GM12878 (cell line): ENCODE results near the gene ATP6V0D1. TPM values are rescaled to one million over a fixed set of nuclear protein-coding genes. Genes with fewer than 3 reads are reported as not detected.

Experiments
- ATAC-seq: fragments of 200-7000 bp; cut with Tn5 transposase; 3 replicates; pipeline ENCODE4 v1.9.1; 2020; ENCODE audit warnings: mild to moderate bottlenecking, moderate library complexity
- BruUV-seq: library from RNA; stranded (reverse); fragments of 400-500 nt; replicated peaks from 2 replicates; lab custom pipeline; 2021; lab: Mats Ljungman, UMichigan
- CTCF ChIA-PET: fragments of 300-600 bp; sonication (Branson Sonifier 250); formaldehyde crosslinking; extraction: SDS; loops from one replicate; lab custom pipeline; 2021; ENCODE audit warnings: inconsistent platforms; lab: Yijun Ruan, JAX
- POLR2A ChIA-PET: fragments of 350-600 bp; formaldehyde crosslinking; extraction: SDS; loops from one replicate; lab custom pipeline; 2021; ENCODE audit warnings: inconsistent platforms; lab: Charles Lee
- RAD21 ChIA-PET: fragments of 300-600 bp; sonication (Branson Sonifier 250); formaldehyde crosslinking; loops from one replicate; lab custom pipeline; 2023; ENCODE audit warnings: antibody characterized with exemption; ENCODE audit not compliant: unreplicated experiment; lab: Charles Lee
- SMC1A ChIA-PET: fragments of 300-600 bp; sonication (Branson Sonifier 250); formaldehyde crosslinking; loops from one replicate; lab custom pipeline; 2023; ENCODE audit not compliant: unreplicated experiment, uncharacterized antibody; lab: Charles Lee
- DNase-seq: peaks from one replicate; pipeline ENCODE4 v3.0.0-alpha.2; 2011; ENCODE audit warnings: low read depth, low spot score
- FAIRE-seq: peaks from 3 replicates; lab custom pipeline; 2011; peaks lifted over from hg19 to GRCh38; lab: Jason Lieb, UNC
- H2AFZ ChIP-seq: 2 replicates; pipeline ENCODE4 v1.6.0; 2011; ENCODE audit warnings: low read depth, low read length, control low read depth; ENCODE audit not compliant: control insufficient read depth
- H3K27ac ChIP-seq: 2 replicates; pipeline ENCODE4 v1.5.1; 2011; ENCODE audit warnings: control low read depth; ENCODE audit not compliant: control insufficient read depth, insufficient read depth
- H3K27me3 ChIP-seq, 2 experiments: replicated peaks in 1 of 2; 2 replicates each; pipeline versions ENCODE4 v1.6.0 to v1.6.1; 2011; ENCODE audit warnings: low read length in 1 of 2; ENCODE audit not compliant: control insufficient read depth in 2 of 2, insufficient read depth in 2 of 2
- H3K36me3 ChIP-seq, 2 experiments: 2 replicates each; pipeline ENCODE4 v1.5.1; 2011; ENCODE audit warnings: low read length in 1 of 2; ENCODE audit not compliant: control insufficient read depth in 2 of 2, insufficient read depth in 2 of 2
- H3K4me1 ChIP-seq: 2 replicates; pipeline ENCODE4 v1.6.1; 2011; ENCODE audit warnings: mild to moderate bottlenecking, low read length, moderate library complexity, mixed read lengths; ENCODE audit not compliant: control insufficient read depth, insufficient read depth
- H3K4me2 ChIP-seq: 2 replicates; pipeline ENCODE4 v1.6.0; 2011; ENCODE audit warnings: control low read depth; ENCODE audit not compliant: control insufficient read depth, insufficient read depth
- H3K4me3 ChIP-seq: fragments of 200-600 bp; sonication (generic); 2 replicates; pipeline ENCODE4 v1.5.1; 2016
- H3K79me2 ChIP-seq: 2 replicates; pipeline ENCODE4 v1.6.0; 2011; ENCODE audit warnings: low read length; ENCODE audit not compliant: control insufficient read depth, insufficient read depth
- H3K9ac ChIP-seq: 2 replicates; pipeline ENCODE4 v1.8.0; 2011; ENCODE audit warnings: low read length, control low read depth, mixed read lengths; ENCODE audit not compliant: control insufficient read depth, insufficient read depth
- H3K9me3 ChIP-seq: replicated peaks from 3 replicates; pipeline ENCODE4 v1.5.1; 2011; ENCODE audit warnings: mild to moderate bottlenecking, low read length; ENCODE audit not compliant: control insufficient read depth, insufficient read depth
- H4K20me1 ChIP-seq: 2 replicates; pipeline ENCODE4 v1.6.0; 2011; ENCODE audit not compliant: control insufficient read depth, insufficient read depth
- CREB1 ChIP-seq: IDR thresholded peaks from 2 replicates; pipeline ENCODE4 v1.6.1; 2012; ENCODE audit warnings: low read depth, mild to moderate bottlenecking, inconsistent platforms
- GATAD2B ChIP-seq: fragments of 450-650 bp; conservative IDR thresholded peaks from 2 replicates; pipeline ENCODE4 v1.6.1; 2017; ENCODE audit warnings: low read depth, mild to moderate bottlenecking, moderate library complexity
- HSF1 ChIP-seq: fragments of 150-350 bp; IDR thresholded peaks from 2 replicates; pipeline ENCODE4 v1.6.1; 2014; ENCODE audit warnings: mild to moderate bottlenecking, low read depth, low read length
- IKZF1 ChIP-seq: fragments of 450-650 bp; conservative IDR thresholded peaks from 2 replicates; pipeline ENCODE4 v1.6.1; 2017; ENCODE audit warnings: antibody characterized with exemption, mild to moderate bottlenecking
- KLF5 ChIP-seq: fragments of 450-650 bp; IDR thresholded peaks from 2 replicates; pipeline ENCODE4 v1.6.1; 2014; ENCODE audit warnings: mild to moderate bottlenecking; ENCODE audit not compliant: partially characterized antibody
- NFXL1 ChIP-seq: fragments of 450-650 bp; IDR thresholded peaks from 2 replicates; pipeline ENCODE4 v1.6.1; 2017; ENCODE audit warnings: antibody characterized with exemption, mild to moderate bottlenecking, borderline replicate concordance
- NR2F1 ChIP-seq: fragments of 450-650 bp; conservative IDR thresholded peaks from 2 replicates; pipeline ENCODE4 v1.6.1; 2017; ENCODE audit warnings: mild to moderate bottlenecking
- PAX8 ChIP-seq: fragments of 450-650 bp; IDR thresholded peaks from 2 replicates; pipeline ENCODE4 v1.6.1; 2017; ENCODE audit warnings: mild to moderate bottlenecking, moderate library complexity
- POU2F2 ChIP-seq: IDR thresholded peaks from 3 replicates; pipeline ENCODE4 v1.6.1; 2011; ENCODE audit warnings: low read depth, mild to moderate bottlenecking, low read length, borderline replicate concordance
- SIN3A ChIP-seq: IDR thresholded peaks from 2 replicates; pipeline ENCODE4 v1.6.1; 2012; ENCODE audit warnings: low read depth, low read length, improper control_type of control experiment
- SKIL ChIP-seq: fragments of 450-650 bp; IDR thresholded peaks from 2 replicates; pipeline ENCODE4 v1.6.1; 2017; ENCODE audit warnings: mild to moderate bottlenecking, low read depth, inconsistent platforms; ENCODE audit not compliant: poor library complexity, severe bottlenecking
- SMC3 ChIP-seq: IDR thresholded peaks from 2 replicates; pipeline ENCODE4 v1.6.1; 2011; ENCODE audit warnings: low read length, improper control_type of control experiment, borderline replicate concordance
- TARDBP ChIP-seq: IDR thresholded peaks from 2 replicates; pipeline ENCODE4 v1.6.1; 2016; ENCODE audit warnings: borderline replicate concordance
- ZNF24 ChIP-seq: fragments of 450-650 bp; IDR thresholded peaks from 2 replicates; pipeline ENCODE4 v1.6.1; 2017; ENCODE audit warnings: antibody characterized with exemption, mild to moderate bottlenecking
- ZNF592 ChIP-seq: fragments of 450-650 bp; IDR thresholded peaks from 2 replicates; pipeline ENCODE4 v1.6.1; 2017; ENCODE audit warnings: mild to moderate bottlenecking, moderate library complexity
- ZZZ3 ChIP-seq: IDR thresholded peaks from 2 replicates; pipeline ENCODE4 v1.6.1; 2011; ENCODE audit warnings: low read depth; ENCODE audit not compliant: control insufficient read depth, insufficient read length
- WGBS: methylation state at CpG from one replicate; pipeline ENCODE4 v1.1.6; 2016; ENCODE audit warnings: low lambda C conversion rate; ENCODE audit not compliant: insufficient replicate concordance, insufficient coverage; ENCODE audit errors: missing lambda C conversion rate; 5-methylcytosine and 5-hydroxymethylcytosine counted together
- in situ Hi-C: fragments of 300-500 bp; cut with MboI; formaldehyde crosslinking; loops from 9 replicates; pipeline ENCODE4 v1.14.3; 2018; ENCODE audit warnings: mixed read lengths
- intact Hi-C: fragments of 100-400 bp; cut with micrococcal nuclease; formaldehyde crosslinking; loops from one replicate; pipeline ENCODE4 v1.14.2; 2022; ENCODE audit not compliant: unreplicated experiment
- polyA plus RNA-seq, 11 experiments: library from polyadenylated mRNA; depleted of rRNA in 4 of 11; unstranded in 6 of 11; stranded (reverse) in 5 of 11; fragments of >200 nt; fragmentation: Nextera tagmentation in 4 of 11; fragmentation: Illumina TruSeq in 1 of 11; extraction: Ambion mirVana in 4 of 11; extraction: Trizol in 1 of 11; gene quantifications; 1 replicate in 1 of 11; 2 replicates in 10 of 11; pipeline versions ENCODE4 v1.2.1 to v1.2.3, GENCODE V29; 2011 to 2016; ENCODE audit warnings: inconsistent platforms in 2 of 11, missing spikeins in 2 of 11, low read depth in 1 of 11
- total RNA-seq, 4 experiments: library from RNA; depleted of rRNA in 3 of 4; stranded (reverse); fragments of >200 nt in 3 of 4; fragmentation: Illumina TruSeq in 1 of 4; extraction: Trizol in 1 of 4; gene quantifications; 2 replicates each; pipeline versions ENCODE4 v1.2.1 to v1.2.3, GENCODE V29; 2013 to 2021

The ATP6V0D1 gene
- total and polyA plus RNA-seq, 10 of the 15 experiments (the other 5 are each of a cell fraction or from before 2014, with no cell fraction given) = 28.1 to 141 (median 70.3) TPM

GRCh38 chr16:67444259-67445125 lies 36.5 kb downstream of the ATP6V0D1 start:
- no peak overlapping the region for H3K9ac ChIP-seq
- ATAC-seq = no peak
- TF ChIP-seq TARDBP (no peak), SIN3A (no peak), SMC3 (no peak), ZNF24 (no peak), KLF5 (no peak), POU2F2 (no peak), PAX8 (no peak), NR2F1 (no peak), IKZF1 (no peak), ZZZ3 (no peak), ZNF592 (no peak), GATAD2B (no peak), SKIL (no peak), CREB1 (no peak), NFXL1 (no peak), HSF1 (no peak)
- no peak overlapping the region for H3K4me2 ChIP-seq
- H3K79me2 ChIP-seq = no peaks in the 10 kb centered on the region
- H3K4me1 ChIP-seq = no peaks in the 10 kb centered on the region
- peaks cover 4 to 18% of the 10 kb centered on the region in 2 experiments for H3K36me3 ChIP-seq
- no peak for DNase-seq
- FAIRE-seq = no peak
- H4K20me1 ChIP-seq = 0 out of 2 replicates have a peak, but pooled peaks cover 4% of the 10 kb centered on the region
- no peak overlapping the region for H2AFZ ChIP-seq
- in situ Hi-C loops (no loop called here), intact Hi-C loops (no loop called here)
- H3K9me3 ChIP-seq = no peaks in the 10 kb centered on the region
- ChIA-PET RAD21 (no interaction called here), CTCF (interaction anchor here (1.3 to 7.7 kb wide), 3 partner anchors 18 to 184 kb away, joined by 3 to 84 read pairs (median 5); no protein-coding TSS in a partner anchor), POLR2A (no interaction called here), SMC1A (interaction anchor here (0.7 to 2.5 kb wide), 2 partner anchors 16 to 73 kb away, joined by 3 to 13 read pairs; no protein-coding TSS in a partner anchor)
- H3K4me3 ChIP-seq = no peak overlapping the region
- H3K27ac ChIP-seq = no peak overlapping the region
- BruUV-seq = no TSS peak
- WGBS = 91% methylated on average over 22 of the region's 22 CpGs
- no peaks in the 10 kb centered on the region for H3K27me3 ChIP-seq
